ENCODE results near the gene LTBP1. TPM values are rescaled to one million over a fixed set of nuclear protein-coding genes. Genes with fewer than 3 reads are reported as not detected.
"Not testable (repeated sequence)": the region's sequence is repeated elsewhere in the genome, so short reads cannot be mapped to it uniquely, and the experiment has no call there.

LTBP1 gene
- polyA plus RNA-seq, 4 donors = 74.7 to 83.5 (median 82.8) TPM

GRCh38 chr2:33214436-33214835 lies 267.7 kb downstream of the LTBP1 start:
- DNase-seq (ENCODE audit: low read depth in 4 of 4, low spot score in 3 of 4) = no peak

DNA sequence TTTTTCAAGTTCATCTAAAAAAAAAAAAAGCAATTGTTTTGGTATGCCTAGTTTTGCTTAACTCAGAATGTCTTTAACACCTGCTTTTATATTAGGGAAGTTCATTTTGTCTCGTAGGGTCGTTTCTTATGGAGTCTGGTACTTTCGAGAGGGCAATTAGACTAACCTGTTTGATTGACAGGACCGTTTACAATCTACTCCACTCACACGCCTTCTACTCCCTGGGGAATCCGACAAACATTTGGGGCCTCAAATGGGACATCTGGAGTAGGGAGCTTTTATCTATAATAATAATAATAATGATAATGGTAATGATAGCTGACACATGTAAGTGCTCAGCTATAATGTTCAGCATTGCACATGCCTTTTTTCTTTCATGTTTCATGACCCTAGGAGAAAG lies 268.1 kb downstream of the LTBP1 start:
- DNase-seq (ENCODE audit: low read depth in 4 of 4, low spot score in 3 of 4) = no peak

- DNase-seq (ENCODE audit: low read depth in 4 of 4, low spot score in 3 of 4) = no peak
Observed at GRCh38 chr2:33215299-33215698, 268.5 kb downstream of the LTBP1 start.

DNA sequence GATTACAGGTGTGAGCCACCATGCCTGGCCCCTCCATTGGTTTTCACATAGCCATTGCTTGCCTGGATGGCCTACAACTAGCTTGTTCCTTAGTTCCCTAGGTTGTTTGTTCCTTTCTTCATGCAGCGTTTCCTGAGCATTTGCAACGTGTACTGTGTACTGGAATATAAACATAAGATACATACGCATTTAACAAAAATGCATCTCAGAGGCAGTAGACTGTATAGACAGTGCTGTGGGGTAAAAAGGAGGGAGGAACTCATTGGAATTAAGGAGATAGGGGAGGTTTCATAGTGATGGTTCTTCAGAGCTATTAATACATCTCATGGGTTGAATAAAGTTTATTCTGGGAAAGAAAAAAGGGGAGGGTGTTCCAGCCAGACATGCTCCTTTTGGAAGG lies 269.2 kb downstream of the LTBP1 start:
- DNase-seq (ENCODE audit: low read depth in 4 of 4, low spot score in 3 of 4) = no peak

GRCh38 chr2:33216508-33217182 lies 269.9 kb downstream of the LTBP1 start:
- DNase-seq (ENCODE audit: low read depth in 4 of 4, low spot score in 3 of 4) = no peak

- DNase-seq (ENCODE audit: low read depth in 4 of 4, low spot score in 3 of 4) = no peak
Observed at GRCh38 chr2:33217406-33217805, 270.7 kb downstream of the LTBP1 start.

- DNase-seq (ENCODE audit: low read depth in 4 of 4, low spot score in 3 of 4) = no peak
Observed at GRCh38 chr2:33219114-33219513, 272.4 kb downstream of the LTBP1 start.

GRCh38 chr2:33219850-33220275 lies 273.1 kb downstream of the LTBP1 start:
- no peak for DNase-seq (ENCODE audit: low read depth in 4 of 4, low spot score in 3 of 4)

GRCh38 chr2:33220533-33220932 lies 273.8 kb downstream of the LTBP1 start:
- no peak for DNase-seq (ENCODE audit: low read depth in 4 of 4, low spot score in 3 of 4)

- DNase-seq (ENCODE audit: low read depth in 4 of 4, low spot score in 3 of 4) = no peak
Observed at GRCh38 chr2:33221046-33221784, 274.5 kb downstream of the LTBP1 start.

- no peak for DNase-seq (ENCODE audit: low read depth in 4 of 4, low spot score in 3 of 4)
Observed at GRCh38 chr2:33222309-33222708, 275.6 kb downstream of the LTBP1 start.

DNA sequence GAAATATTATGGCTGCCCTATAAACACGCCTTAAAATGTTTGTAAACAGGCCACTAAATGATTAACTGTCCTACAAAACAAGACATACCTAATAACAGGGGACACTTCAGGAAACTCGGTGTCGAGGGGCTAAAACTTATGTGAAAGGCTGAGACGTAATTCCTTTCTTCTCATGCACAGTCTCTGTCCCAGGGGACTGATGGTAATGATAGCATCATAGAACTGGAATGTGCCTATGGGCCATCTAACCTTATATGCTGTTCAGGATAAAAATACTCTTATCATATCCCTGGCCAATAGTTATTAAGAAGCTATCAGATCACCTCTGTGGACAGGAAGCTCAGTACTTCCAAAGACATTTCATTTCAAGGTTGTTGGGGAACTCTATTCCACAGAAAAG lies 277.1 kb downstream of the LTBP1 start:
- DNase-seq (ENCODE audit: low read depth in 4 of 4, low spot score in 3 of 4) = no peak

DNA sequence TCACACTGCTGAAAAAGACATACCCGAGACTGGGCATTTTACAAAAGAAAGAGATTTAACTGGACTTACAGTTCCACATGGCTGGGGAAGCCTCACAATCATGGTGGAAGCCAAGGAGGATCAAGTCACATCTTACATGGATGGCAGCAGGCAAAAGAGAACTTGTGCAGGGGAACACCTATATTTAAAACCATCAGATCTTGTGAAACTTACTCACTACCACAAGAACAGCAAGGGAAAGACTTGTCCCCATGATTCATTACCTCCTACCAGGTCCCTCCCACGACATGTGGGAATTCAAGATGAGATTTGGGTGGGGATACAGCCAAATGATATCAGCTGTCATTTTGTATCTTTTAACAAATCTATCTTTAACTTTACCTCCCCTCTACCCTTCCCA lies 278.6 kb downstream of the LTBP1 start:
- no peak for DNase-seq (ENCODE audit: low read depth in 4 of 4, low spot score in 3 of 4)

DNA sequence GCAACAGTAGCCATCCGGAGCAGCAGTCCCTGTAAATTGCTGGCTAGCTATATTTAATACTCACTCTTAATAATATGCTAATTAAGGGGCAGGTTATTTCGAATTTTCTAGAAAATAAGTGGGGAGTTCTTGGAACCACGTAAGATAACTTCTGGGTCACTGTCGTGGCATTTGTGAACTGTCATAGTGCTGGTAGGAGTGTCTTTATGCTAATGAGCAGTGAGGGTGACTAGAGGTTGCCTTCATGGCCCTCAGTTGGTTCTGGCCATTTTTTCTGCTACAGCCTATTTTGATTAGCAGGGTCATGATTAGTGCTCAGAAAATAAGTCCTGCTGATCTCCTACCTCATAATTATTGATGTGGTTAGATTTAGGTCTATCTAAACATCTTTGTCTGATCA lies 279.8 kb downstream of the LTBP1 start:
- no peak for DNase-seq (ENCODE audit: low read depth in 4 of 4, low spot score in 3 of 4)

DNA sequence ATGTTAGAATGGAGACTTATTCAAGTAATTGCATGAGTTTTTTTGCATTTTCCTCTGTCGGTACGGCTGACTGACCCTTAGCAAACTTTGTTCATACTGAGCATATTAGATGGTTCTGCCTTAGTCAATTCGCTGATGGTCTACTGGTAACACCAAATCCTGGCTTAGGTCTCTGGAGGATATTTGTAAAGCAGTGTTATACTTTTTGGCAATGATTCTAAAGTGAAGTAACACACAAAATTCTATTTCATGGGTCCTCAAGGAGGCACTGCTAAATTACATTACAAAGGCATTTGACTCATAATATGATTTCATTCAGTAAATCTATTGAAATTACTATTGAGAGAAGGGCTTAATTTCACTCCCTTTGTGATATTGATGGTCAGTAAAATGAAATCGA lies 282.9 kb downstream of the LTBP1 start:
- no peak for DNase-seq (ENCODE audit: low read depth in 4 of 4, low spot score in 3 of 4)

DNA sequence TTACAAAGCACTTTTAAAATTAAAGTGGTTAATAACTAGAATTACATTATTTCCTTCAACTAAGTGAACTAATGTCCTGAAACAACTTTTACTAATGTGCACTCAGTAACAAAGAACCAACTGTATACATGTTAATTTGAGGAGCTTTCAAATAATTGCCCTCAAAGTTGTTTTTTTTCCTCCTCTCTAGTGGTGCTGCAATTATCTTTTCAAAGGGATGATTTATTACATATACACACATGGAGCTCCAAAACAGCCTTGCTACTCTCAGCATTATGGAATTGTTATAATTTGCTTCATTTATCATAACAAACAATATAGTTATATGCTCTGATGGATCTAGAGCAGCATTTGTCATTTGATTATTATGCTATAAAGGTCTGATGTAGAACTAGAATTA lies 283.4 kb downstream of the LTBP1 start:
- no peak for DNase-seq (ENCODE audit: low read depth in 4 of 4, low spot score in 3 of 4)

DNA sequence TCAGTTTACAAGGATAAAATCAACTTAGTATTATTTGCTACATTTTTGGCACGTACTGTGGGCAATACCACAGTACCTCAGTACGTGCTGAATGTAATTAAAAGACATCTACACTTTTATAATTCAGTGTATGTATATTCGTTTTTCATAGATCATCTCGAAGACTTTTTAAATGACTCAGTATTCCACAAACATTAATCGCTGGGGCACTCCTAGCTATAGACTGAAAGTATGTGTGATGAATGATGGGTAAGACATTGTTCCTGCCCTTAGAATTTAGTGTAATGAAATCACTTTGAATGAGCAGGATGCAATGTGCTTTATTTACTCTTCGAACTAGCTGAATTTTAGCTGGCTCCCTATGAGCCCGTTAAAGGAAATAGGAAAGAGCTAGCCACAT lies 284.1 kb downstream of the LTBP1 start:
- DNase-seq (ENCODE audit: low read depth in 4 of 4, low spot score in 3 of 4) = no peak

DNA sequence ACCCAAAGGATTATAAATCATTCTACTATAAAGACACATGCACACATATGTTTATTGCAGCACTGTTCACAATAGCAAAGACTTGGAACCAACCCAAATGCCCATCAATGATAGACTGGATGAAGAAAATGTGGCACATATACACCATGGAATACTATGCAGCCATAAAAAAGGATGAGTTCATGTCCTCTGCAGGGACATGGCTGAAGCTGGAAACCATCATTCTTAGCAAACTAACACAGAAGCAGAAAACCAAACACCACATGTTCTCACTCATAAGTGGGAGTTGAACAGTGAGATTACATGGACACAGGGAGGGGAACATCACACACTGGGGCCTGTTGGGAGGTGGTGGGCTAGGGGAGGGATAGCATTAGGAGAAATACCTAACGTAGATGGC lies 288.8 kb downstream of the LTBP1 start:
- DNase-seq (ENCODE audit: low read depth in 4 of 4, low spot score in 3 of 4) = not testable (repeated sequence)

GRCh38 chr2:33236482-33237385 lies 290.0 kb downstream of the LTBP1 start:
- DNase-seq (ENCODE audit: low read depth in 4 of 4, low spot score in 3 of 4) = no peak

- DNase-seq (ENCODE audit: low read depth in 4 of 4, low spot score in 3 of 4) = no peak
Observed at GRCh38 chr2:33238111-33238510, 291.4 kb downstream of the LTBP1 start.

- no peak for DNase-seq (ENCODE audit: low read depth in 4 of 4, low spot score in 3 of 4)
Observed at GRCh38 chr2:33240178-33240577, 293.4 kb downstream of the LTBP1 start.
